IPS-18a (cell line): Measurements from ENCODE around the gene BCAS4.

Source experiments
- H3K27ac ChIP-seq: one replicate; pipeline ENCODE4 v1.5.1; 2013; ENCODE audit warnings: low read length
- H3K27me3 ChIP-seq: one replicate; pipeline ENCODE4 v1.6.1; 2013; ENCODE audit warnings: mild to moderate bottlenecking, low read length; ENCODE audit not compliant: control insufficient read depth, insufficient read depth
- H3K36me3 ChIP-seq: one replicate; pipeline ENCODE4 v1.6.1; 2013; ENCODE audit warnings: low read depth, low read length; ENCODE audit not compliant: control insufficient read depth
- H3K4me1 ChIP-seq: one replicate; pipeline ENCODE4 v1.6.1; 2013; ENCODE audit warnings: low read depth, low read length; ENCODE audit not compliant: control insufficient read depth
- H3K4me3 ChIP-seq: one replicate; pipeline ENCODE4 v1.5.1; 2013; ENCODE audit warnings: low read length
- H3K9ac ChIP-seq: one replicate; pipeline ENCODE4 v1.6.1; 2013; ENCODE audit warnings: mild to moderate bottlenecking, low read length, moderate library complexity
- H3K9me3 ChIP-seq: one replicate; pipeline ENCODE4 v1.6.1; 2013; ENCODE audit warnings: low read depth, low read length; ENCODE audit not compliant: control insufficient read depth

BCAS4 gene

DNA sequence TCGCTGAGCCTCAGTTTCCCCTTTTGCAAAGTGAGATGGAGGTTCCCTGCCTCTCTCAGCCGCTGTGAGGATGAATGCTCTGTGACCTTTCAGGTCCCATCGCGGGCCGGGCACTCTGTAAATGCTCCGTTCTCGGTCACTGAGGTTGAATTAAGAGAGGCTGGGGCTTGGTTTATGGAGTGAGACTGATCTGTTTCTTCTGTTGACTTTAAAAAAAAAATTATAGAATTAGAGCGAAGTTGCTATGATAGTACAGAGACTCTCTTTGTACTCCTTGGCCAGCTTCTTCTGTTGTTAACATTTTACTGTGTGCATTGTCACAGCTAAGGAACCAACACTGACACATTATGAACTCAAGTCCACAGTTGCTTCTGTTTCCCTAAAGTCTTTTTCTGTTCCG, 72.0 kb downstream of the BCAS4 start:
- Histone ChIP-seq H3K9ac (no peak overlapping the region), H3K4me3 (no peak overlapping the region), H3K4me1 (peaks cover 20% of the 10 kb centered on the region), H3K9me3 (no peaks in the 10 kb centered on the region), H3K27ac (no peak overlapping the region), H3K27me3 (no peaks in the 10 kb centered on the region), H3K36me3 (no peaks in the 10 kb centered on the region)

DNA sequence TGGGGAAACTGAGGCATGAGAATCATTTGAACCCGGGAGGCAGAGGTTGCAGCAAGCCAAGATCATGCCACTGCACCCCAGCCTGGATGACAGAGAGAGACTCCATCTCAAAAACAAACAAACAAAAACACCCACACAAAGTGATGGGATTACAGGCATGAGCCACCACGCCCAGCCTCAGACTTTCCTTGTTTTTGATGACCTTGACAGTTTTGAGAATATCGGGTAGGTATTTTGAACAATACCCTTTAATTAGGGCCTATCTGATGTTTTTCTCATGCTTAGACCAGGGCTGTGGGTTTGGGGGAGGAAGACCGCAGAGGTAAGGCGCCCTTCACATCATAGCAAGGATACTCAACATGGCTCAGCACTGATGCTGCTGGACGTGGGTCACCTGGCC, 72.9 kb downstream of the BCAS4 start:
- no peak overlapping the region for H3K27ac ChIP-seq
- no peaks in the 10 kb centered on the region for H3K36me3 ChIP-seq
- no peaks in the 10 kb centered on the region for H3K9me3 ChIP-seq
- no peak overlapping the region for H3K9ac ChIP-seq
- peaks cover 21% of the 10 kb centered on the region for H3K4me1 ChIP-seq
- no peak overlapping the region for H3K4me3 ChIP-seq
- H3K27me3 ChIP-seq, result no peaks in the 10 kb centered on the region

DNA sequence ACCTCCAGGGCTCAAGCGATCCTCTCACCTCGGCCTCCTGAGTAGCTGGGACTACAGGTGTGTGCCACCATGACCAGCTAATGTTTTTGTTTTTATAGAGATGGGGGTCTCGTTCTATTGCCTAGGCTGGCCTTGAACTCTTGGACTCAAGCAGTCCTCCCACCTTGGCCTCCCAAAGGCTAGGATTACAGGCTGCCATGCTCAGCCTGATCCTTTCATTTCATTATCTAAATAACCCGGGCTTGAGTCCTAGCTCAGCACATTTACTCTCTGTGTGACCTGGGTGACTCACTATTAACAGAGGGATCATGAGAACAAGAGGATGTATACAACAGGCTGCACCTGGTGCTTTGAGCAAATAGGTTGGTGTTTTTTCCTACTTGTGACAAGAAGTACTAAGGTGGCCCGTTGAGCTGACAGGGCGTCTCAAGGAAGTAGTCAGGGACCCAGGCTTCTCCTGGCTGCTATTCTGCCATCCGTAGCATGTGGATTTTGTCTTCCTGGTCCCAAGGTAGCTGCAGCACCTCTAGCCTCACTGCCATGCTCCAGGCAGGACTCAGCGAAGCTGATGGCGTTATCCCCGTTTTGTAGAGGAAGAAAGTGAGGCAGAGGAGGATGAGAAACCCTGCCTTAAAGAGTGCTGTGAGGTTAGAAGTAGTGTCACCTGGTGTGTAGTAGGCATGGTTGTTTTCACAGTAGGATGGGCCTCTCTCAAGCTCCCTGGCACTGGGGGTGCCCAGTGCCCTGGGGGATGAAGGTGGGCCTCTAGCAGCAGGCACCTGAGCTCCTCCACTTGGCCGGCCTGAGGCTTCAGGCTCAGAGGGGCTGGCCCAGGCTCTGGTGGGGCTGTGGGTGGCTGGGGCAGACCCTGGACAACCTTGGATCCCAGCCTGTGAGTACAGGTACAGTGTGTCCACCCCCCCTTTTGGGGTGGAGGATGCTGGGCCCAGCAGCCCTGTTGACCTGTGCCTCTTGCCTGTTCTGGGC, 73.9 kb downstream of the BCAS4 start:
- Histone ChIP-seq H3K27ac (no peak overlapping the region), H3K27me3 (no peaks in the 10 kb centered on the region), H3K4me1 (peaks cover 21% of the 10 kb centered on the region), H3K9me3 (no peaks in the 10 kb centered on the region), H3K9ac (no peak overlapping the region), H3K4me3 (no peak overlapping the region), H3K36me3 (no peaks in the 10 kb centered on the region)

DNA sequence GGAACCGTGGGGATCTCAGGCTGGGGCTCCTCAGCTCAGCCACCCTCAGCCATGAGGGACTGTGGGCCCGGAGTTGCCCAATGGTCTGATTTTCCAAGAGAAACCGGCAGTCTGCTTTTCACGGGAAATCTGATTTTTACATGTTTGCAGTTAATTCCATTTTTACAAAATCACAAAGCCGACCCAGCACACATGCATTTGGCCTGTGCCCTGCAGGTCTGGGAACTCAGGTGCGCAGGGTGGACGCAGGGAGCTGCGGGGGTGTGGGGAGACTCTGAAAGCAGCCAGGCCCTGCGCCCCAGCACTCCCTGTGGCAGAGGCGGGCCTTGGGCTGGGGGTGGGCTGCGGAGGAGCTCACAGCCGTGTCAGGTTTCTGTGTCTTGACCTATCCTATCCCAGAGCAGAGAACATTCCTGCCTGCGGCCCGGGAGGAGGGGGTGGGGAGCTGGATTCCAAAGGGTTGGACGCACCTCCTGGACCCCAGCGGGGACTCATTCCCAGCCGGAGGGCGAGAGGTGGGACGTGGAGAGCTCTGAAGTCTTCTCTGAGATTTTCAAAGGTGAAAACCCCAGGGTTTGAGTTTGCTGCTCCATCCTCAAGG, 75.8 kb downstream of the BCAS4 start:
- H3K36me3 ChIP-seq, result no peaks in the 10 kb centered on the region
- no peaks in the 10 kb centered on the region for H3K9me3 ChIP-seq
- peak overlapping the region; percentile 62 for H3K9ac ChIP-seq
- H3K4me1 ChIP-seq, result peaks cover 17% of the 10 kb centered on the region
- H3K27ac ChIP-seq, result peak overlapping the region; percentile 82
- H3K27me3 ChIP-seq, result no peaks in the 10 kb centered on the region
- peak overlapping the region; percentile 58 for H3K4me3 ChIP-seq

GRCh38 chr20:50872560-50873425, 77.9 kb downstream of the BCAS4 start:
- Histone ChIP-seq H3K4me3 (no peak overlapping the region), H3K36me3 (no peaks in the 10 kb centered on the region), H3K27ac (no peak overlapping the region), H3K9ac (no peak overlapping the region), H3K4me1 (peaks cover 17% of the 10 kb centered on the region), H3K9me3 (no peaks in the 10 kb centered on the region), H3K27me3 (no peaks in the 10 kb centered on the region)

- Histone ChIP-seq H3K4me1 (peaks cover 17% of the 10 kb centered on the region), H3K36me3 (no peaks in the 10 kb centered on the region), H3K9me3 (no peaks in the 10 kb centered on the region), H3K9ac (no peak overlapping the region), H3K27me3 (no peaks in the 10 kb centered on the region), H3K27ac (no peak overlapping the region), H3K4me3 (no peak overlapping the region)
These were observed 78.7 kb downstream of the BCAS4 start for GRCh38 chr20:50873585-50873984.

DNA sequence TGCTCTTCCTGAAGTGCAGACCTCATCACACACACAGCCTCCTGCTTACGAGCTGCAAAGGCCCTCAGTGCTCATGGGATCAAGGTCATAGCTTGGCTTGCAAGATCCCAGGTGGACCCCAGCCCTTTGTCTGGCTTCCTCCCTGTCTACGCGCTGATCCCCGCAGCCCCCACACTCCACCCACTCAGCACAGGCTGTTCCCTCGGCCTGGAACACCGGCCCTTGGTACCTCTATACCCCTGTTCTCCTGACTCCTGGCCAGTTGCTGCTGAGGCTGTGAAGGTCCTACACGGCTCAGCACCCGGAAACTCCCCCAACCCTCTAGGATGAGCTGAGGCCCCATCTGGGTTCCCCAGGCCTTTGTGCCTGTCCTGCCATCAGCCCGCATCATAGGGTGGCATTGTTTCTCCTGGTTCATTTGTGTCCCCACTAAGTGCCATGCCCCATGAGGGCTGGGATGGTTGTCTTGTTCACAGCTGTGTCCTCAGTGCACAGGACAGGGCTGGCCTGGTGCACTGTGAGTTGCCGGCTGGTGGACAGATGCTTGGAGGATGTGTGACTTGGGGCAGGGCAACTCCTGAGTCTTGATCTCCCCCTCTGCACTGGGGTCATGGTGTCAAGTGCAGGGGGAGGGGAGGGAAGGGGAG, 79.4 kb downstream of the BCAS4 start:
- Histone ChIP-seq H3K9ac (no peak overlapping the region), H3K27ac (no peak overlapping the region), H3K9me3 (no peaks in the 10 kb centered on the region), H3K4me3 (no peak overlapping the region), H3K27me3 (no peaks in the 10 kb centered on the region), H3K4me1 (peaks cover 17% of the 10 kb centered on the region), H3K36me3 (no peaks in the 10 kb centered on the region)

DNA sequence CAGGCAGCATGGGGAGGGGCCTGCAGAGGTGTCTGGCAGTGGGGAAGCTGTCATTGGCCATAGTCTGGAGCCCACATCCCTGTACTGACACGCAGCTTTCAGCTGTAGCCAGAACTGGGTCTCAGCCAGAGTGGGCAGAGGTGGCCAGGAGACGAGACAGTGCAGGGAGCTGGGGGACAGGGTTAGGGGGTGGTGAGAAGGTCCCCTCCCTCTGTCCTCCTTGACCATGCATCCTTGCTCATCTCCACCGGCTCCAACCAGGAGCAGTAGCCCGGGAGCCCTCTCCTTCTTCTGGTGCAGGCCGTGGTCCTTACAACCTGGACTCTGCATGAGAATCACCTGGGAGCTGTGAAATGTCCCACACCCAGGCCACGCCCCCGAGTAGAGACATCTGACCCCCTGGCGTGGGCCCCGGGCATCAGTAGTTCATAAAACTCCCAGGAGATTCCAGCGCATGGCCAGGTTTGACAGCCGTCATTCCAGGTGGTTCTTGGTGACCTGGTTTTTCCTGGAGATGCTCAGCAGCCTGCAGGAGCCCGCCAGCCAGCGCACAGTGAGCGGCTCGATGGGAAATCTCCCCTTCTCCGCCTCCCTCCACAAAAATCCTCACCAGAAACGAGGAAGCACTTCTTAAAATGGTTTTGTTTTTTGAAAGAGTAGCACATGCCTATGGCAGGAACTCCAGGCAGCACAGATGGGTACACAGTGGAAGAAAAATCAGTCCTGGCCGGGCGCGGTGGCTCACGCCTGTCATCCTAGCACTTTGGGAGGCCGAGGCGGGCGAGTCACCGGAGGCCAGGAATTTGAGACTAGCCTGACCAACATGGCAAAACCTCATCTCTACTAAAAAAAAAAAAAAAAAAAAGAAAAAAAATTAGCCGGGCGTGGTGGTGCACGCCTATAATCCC, 80.2 kb downstream of the BCAS4 start:
- H3K9ac ChIP-seq, result no peak overlapping the region
- H3K27ac ChIP-seq, result no peak overlapping the region
- no peaks in the 10 kb centered on the region for H3K36me3 ChIP-seq
- H3K9me3 ChIP-seq, result no peaks in the 10 kb centered on the region
- H3K4me3 ChIP-seq, result no peak overlapping the region
- H3K4me1 ChIP-seq, result peaks cover 15% of the 10 kb centered on the region
- no peaks in the 10 kb centered on the region for H3K27me3 ChIP-seq

GRCh38 chr20:50876063-50876685, 81.3 kb downstream of the BCAS4 start:
- Histone ChIP-seq H3K4me1 (peaks cover 7% of the 10 kb centered on the region), H3K27me3 (no peaks in the 10 kb centered on the region), H3K27ac (no peak overlapping the region), H3K9ac (no peak overlapping the region), H3K4me3 (no peak overlapping the region), H3K9me3 (no peaks in the 10 kb centered on the region), H3K36me3 (no peaks in the 10 kb centered on the region)

- Histone ChIP-seq H3K4me1 (peaks cover under 1% of the 10 kb centered on the region), H3K4me3 (no peak overlapping the region), H3K9me3 (no peaks in the 10 kb centered on the region)
These were observed 82.0 kb downstream of the BCAS4 start for GRCh38 chr20:50876816-50877215.

More at GRCh38 chr20:50876816-50877215, 82.0 kb downstream of the BCAS4 start:
- Histone ChIP-seq H3K36me3 (no peaks in the 10 kb centered on the region), H3K27ac (no peak overlapping the region), H3K27me3 (no peaks in the 10 kb centered on the region), H3K9ac (no peak overlapping the region)
